Thyroid gland (tissue), 4 donors: ENCODE results near the gene PRKCA.

Experiments used
- CTCF ChIP-seq, 6 experiments: fragments of 200-600 bp in 3 of 6; fragments of 450-650 bp in 3 of 6; sonication (generic) in 3 of 6; IDR thresholded peaks; one replicate each; pipeline ENCODE4 v1.5.1; 2016 to 2019; ENCODE audit warnings: antibody characterized with exemption in 6 of 6, mild to moderate bottlenecking in 2 of 6, inconsistent platforms in 1 of 6, moderate library complexity in 1 of 6
- POLR2A ChIP-seq, 2 donors: fragments of 450-650 bp; IDR thresholded peaks; one replicate each; pipeline ENCODE4 v1.6.1; 2017; ENCODE audit warnings: antibody characterized with exemption in 2 of 2, mild to moderate bottlenecking in 2 of 2, moderate library complexity in 1 of 2

DNA sequence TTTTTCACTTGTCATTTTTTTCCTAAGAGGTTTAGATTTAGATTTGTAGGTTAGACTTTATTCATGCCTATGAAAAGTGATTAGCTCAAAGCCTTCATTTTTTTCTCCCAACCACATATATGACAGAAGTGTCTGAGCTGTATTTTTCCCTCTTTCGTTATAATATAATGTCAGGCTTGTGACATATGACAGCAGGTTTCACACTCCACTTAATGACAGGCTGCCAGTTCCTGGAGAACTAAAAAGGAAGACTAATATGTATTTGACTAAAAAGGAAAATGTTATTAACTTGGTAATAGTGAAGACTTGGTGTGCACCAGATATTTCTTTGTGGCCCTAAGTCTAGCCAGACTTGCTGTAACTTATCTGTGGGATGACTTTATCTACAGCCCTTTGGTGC, 331.8 kb downstream of the PRKCA start:
- TF ChIP-seq POLR2A (IDR thresholded peaks at IDR 0.05): no peak
- TF ChIP-seq CTCF (IDR thresholded peaks at IDR 0.05): no peak
